DOHH2 (cell line): ENCODE measurements around the gene MUSK.

Source experiments
- H3F3A ChIP-seq: fragments of 200-600 bp; sonication (generic), shearing (Covaris generic); 2 replicates; pipeline ENCODE4 v1.6.0; 2016; ENCODE audit warnings: antibody characterized with exemption, mild to moderate bottlenecking; ENCODE audit not compliant: control insufficient read depth, insufficient read depth
- H3K27ac ChIP-seq: fragments of 200-600 bp; sonication (generic); 2 replicates; pipeline ENCODE4 v1.5.1; 2014; ENCODE audit warnings: low read depth, mild to moderate bottlenecking, low read length, moderate library complexity
- H3K27me3 ChIP-seq: fragments of 200-600 bp; sonication (generic); 2 replicates; pipeline ENCODE4 v1.6.1; 2014; ENCODE audit warnings: mild to moderate bottlenecking, low read length, mixed read lengths; ENCODE audit not compliant: control insufficient read depth
- H3K36me3 ChIP-seq: fragments of 200-600 bp; sonication (generic); 2 replicates; pipeline ENCODE4 v1.6.1; 2014; ENCODE audit warnings: mild to moderate bottlenecking, low read length, moderate library complexity, mixed read lengths; ENCODE audit not compliant: control insufficient read depth
- H3K4me1 ChIP-seq: fragments of 200-600 bp; sonication (generic); 2 replicates; pipeline ENCODE4 v1.6.1; 2014; ENCODE audit warnings: mild to moderate bottlenecking, low read length, mixed read lengths; ENCODE audit not compliant: control insufficient read depth
- H3K4me2 ChIP-seq: fragments of 200-600 bp; sonication (generic); 2 replicates; pipeline ENCODE4 v1.6.0; 2014; ENCODE audit warnings: mild to moderate bottlenecking, low read length, moderate library complexity
- H3K4me3 ChIP-seq: fragments of 200-600 bp; sonication (generic); 2 replicates; pipeline ENCODE4 v1.5.1; 2014; ENCODE audit warnings: mild to moderate bottlenecking, low read length, mixed read lengths
- H3K79me2 ChIP-seq: fragments of 200-600 bp; sonication (generic); 2 replicates; pipeline ENCODE4 v1.6.1; 2014; ENCODE audit warnings: mild to moderate bottlenecking, low read length, mixed read lengths; ENCODE audit not compliant: control insufficient read depth
- H3K9me2 ChIP-seq: fragments of 200-600 bp; sonication (generic); replicated peaks from 2 replicates; pipeline ENCODE4 v1.6.1; 2014; ENCODE audit warnings: mild to moderate bottlenecking, low read length, mixed read lengths; ENCODE audit not compliant: control insufficient read depth
- H3K9me3 ChIP-seq: fragments of 200-600 bp; sonication (generic); 2 replicates; pipeline ENCODE4 v1.6.1; 2014; ENCODE audit warnings: antibody characterized with exemption, low read length, mixed read lengths; ENCODE audit not compliant: control insufficient read depth, insufficient read depth
- H4K20me1 ChIP-seq: fragments of 200-600 bp; sonication (generic); 2 replicates; pipeline ENCODE4 v1.6.0; 2014; ENCODE audit warnings: low read depth, mild to moderate bottlenecking, antibody characterized with exemption, low read length, moderate library complexity; ENCODE audit not compliant: control insufficient read depth, insufficient read depth
- CTCF ChIP-seq: fragments of 200-600 bp; sonication (generic); IDR thresholded peaks from one replicate; pipeline ENCODE4 v1.5.1; 2014; ENCODE audit warnings: antibody characterized with exemption, mild to moderate bottlenecking, low read depth, low read length; ENCODE audit not compliant: poor library complexity, severe bottlenecking
- EZH2phosphoT487 ChIP-seq: fragments of 200-600 bp; sonication (generic); IDR thresholded peaks from 2 replicates; pipeline ENCODE4 v1.6.1; 2017; ENCODE audit warnings: borderline replicate concordance, mild to moderate bottlenecking, antibody characterized with exemption, low read length, moderate library complexity, mixed read lengths

The MUSK gene

GRCh38 chr9:110847671-110848070, 179.1 kb downstream of the MUSK start:
- Histone ChIP-seq H3K4me2 (no peak overlapping the region), H3K9me3 (no peaks in the 10 kb centered on the region)

GRCh38 chr9:110850401-110851135, 182.0 kb downstream of the MUSK start:
- Histone ChIP-seq H3K4me1 (no peaks in the 10 kb centered on the region), H3K79me2 (no peaks in the 10 kb centered on the region), H3K4me3 (no peak overlapping the region), H3F3A (no peaks in the 10 kb centered on the region), H3K27me3 (no peaks in the 10 kb centered on the region), H3K27ac (no peak overlapping the region), H3K4me2 (no peak overlapping the region), H3K36me3 (no peaks in the 10 kb centered on the region), H3K9me3 (no peaks in the 10 kb centered on the region), H3K9me2 (no peaks in the 10 kb centered on the region), H4K20me1 (no peaks in the 10 kb centered on the region)
- TF ChIP-seq CTCF, result no peak
- no peak for TF ChIP-seq EZH2phosphoT487

More at GRCh38 chr9:110847671-110848070, 179.1 kb downstream of the MUSK start:
- Histone ChIP-seq H3K36me3 (no peaks in the 10 kb centered on the region), H3K4me1 (no peaks in the 10 kb centered on the region), H3K79me2 (no peaks in the 10 kb centered on the region), H3K27ac (no peak overlapping the region), H3K9me2 (no peaks in the 10 kb centered on the region), H4K20me1 (no peaks in the 10 kb centered on the region), H3K27me3 (no peaks in the 10 kb centered on the region), H3K4me3 (no peak overlapping the region), H3F3A (no peaks in the 10 kb centered on the region)
- no peak for TF ChIP-seq CTCF
- TF ChIP-seq EZH2phosphoT487, result no peak
